H9 (cell line): ENCODE results near the gene HPSE. TPM values are rescaled to one million over a fixed set of nuclear protein-coding genes. Genes with fewer than 3 reads are reported as not detected.

Experiments used
- DNase-seq: peaks from one replicate; pipeline ENCODE4 v3.0.0-alpha.2; 2017
- H2AFZ ChIP-seq: one replicate; pipeline ENCODE4 v1.6.1; 2013; ENCODE audit warnings: mild to moderate bottlenecking, low read length, control low read depth, moderate library complexity
- H2AK5ac ChIP-seq: 2 replicates; pipeline ENCODE4 v1.6.1; 2013; ENCODE audit warnings: low read length, control low read depth, mixed read lengths; ENCODE audit not compliant: insufficient read length
- H2BK120ac ChIP-seq: one replicate; pipeline ENCODE4 v1.6.1; 2013; ENCODE audit warnings: low read depth, mild to moderate bottlenecking, low read length, control low read depth, inconsistent platforms; ENCODE audit not compliant: poor library complexity, severe bottlenecking
- H2BK12ac ChIP-seq: 2 replicates; pipeline ENCODE4 v1.6.1; 2013; ENCODE audit warnings: low read length, control low read depth, mixed read lengths, low read depth; ENCODE audit not compliant: insufficient read length
- H2BK15ac ChIP-seq: 2 replicates; pipeline ENCODE4 v1.6.1; 2013; ENCODE audit warnings: low read depth, low read length, control low read depth
- H2BK20ac ChIP-seq: one replicate; pipeline ENCODE4 v1.6.1; 2013; ENCODE audit warnings: low read depth, mild to moderate bottlenecking, low read length, control low read depth, inconsistent platforms; ENCODE audit not compliant: poor library complexity, severe bottlenecking
- H2BK5ac ChIP-seq: 2 replicates; pipeline ENCODE4 v1.6.1; 2013; ENCODE audit warnings: low read length, control low read depth, mixed read lengths; ENCODE audit not compliant: insufficient read length
- H3K14ac ChIP-seq: 2 replicates; pipeline ENCODE4 v1.6.1; 2013; ENCODE audit warnings: low read length, control low read depth; ENCODE audit not compliant: insufficient read depth
- H3K18ac ChIP-seq: 2 replicates; pipeline ENCODE4 v1.6.1; 2013; ENCODE audit warnings: low read depth, mild to moderate bottlenecking, mixed read lengths, low read length, control low read depth; ENCODE audit not compliant: insufficient read length
- H3K23ac ChIP-seq: 2 replicates; pipeline ENCODE4 v1.6.1; 2013; ENCODE audit warnings: low read length, control low read depth, mixed read lengths, low read depth; ENCODE audit not compliant: insufficient read length
- H3K23me2 ChIP-seq: 2 replicates; pipeline ENCODE4 v1.6.1; 2013; ENCODE audit warnings: low read depth, mild to moderate bottlenecking, mixed read lengths, low read length, control low read depth; ENCODE audit not compliant: insufficient read length, poor library complexity, severe bottlenecking
- H3K27ac ChIP-seq: 2 replicates; pipeline ENCODE4 v1.5.1; 2013; ENCODE audit warnings: low read length, control low read depth, mixed read lengths, low read depth; ENCODE audit not compliant: insufficient read length
- H3K27me3 ChIP-seq: 2 replicates; pipeline ENCODE4 v1.6.1; 2013; ENCODE audit warnings: low read length, control low read depth, inconsistent platforms; ENCODE audit not compliant: insufficient read depth
- H3K4ac ChIP-seq: 2 replicates; pipeline ENCODE4 v1.6.1; 2013; ENCODE audit warnings: low read depth, mild to moderate bottlenecking, control low read depth, inconsistent platforms, low read length, moderate library complexity
- H3K4me1 ChIP-seq: 2 replicates; pipeline ENCODE4 v1.6.1; 2013; ENCODE audit warnings: low read length, control low read depth, inconsistent platforms; ENCODE audit not compliant: insufficient read depth
- H3K4me2 ChIP-seq: 2 replicates; pipeline ENCODE4 v1.6.1; 2013; ENCODE audit warnings: low read length, control low read depth, mixed read lengths; ENCODE audit not compliant: insufficient read length, insufficient read depth
- H3K56ac ChIP-seq: 2 replicates; pipeline ENCODE4 v1.6.1; 2013; ENCODE audit warnings: low read depth, mild to moderate bottlenecking, mixed read lengths, low read length, control low read depth; ENCODE audit not compliant: insufficient read length
- H3K79me1 ChIP-seq: 2 replicates; pipeline ENCODE4 v1.6.1; 2013; ENCODE audit warnings: low read depth, mild to moderate bottlenecking, moderate library complexity, low read length, control low read depth, inconsistent platforms; ENCODE audit not compliant: insufficient read depth, poor library complexity, severe bottlenecking
- H3K79me2 ChIP-seq: 2 replicates; pipeline ENCODE4 v1.6.1; 2013; ENCODE audit warnings: low read length, control low read depth, inconsistent platforms; ENCODE audit not compliant: insufficient read depth
- H3K9ac ChIP-seq: 2 replicates; pipeline ENCODE4 v1.6.1; 2013; ENCODE audit warnings: low read length, control low read depth, mixed read lengths; ENCODE audit not compliant: insufficient read length; ENCODE audit errors: extremely low read depth
- H3K9me3 ChIP-seq: one replicate; pipeline ENCODE4 v1.6.1; 2013; ENCODE audit warnings: low read depth, low read length, inconsistent platforms; ENCODE audit not compliant: control insufficient read depth
- H3T11ph ChIP-seq: one replicate; pipeline ENCODE4 v1.6.1; 2013; ENCODE audit warnings: mild to moderate bottlenecking, low read length, control low read depth, inconsistent platforms
- H4K20me1 ChIP-seq: one replicate; pipeline ENCODE4 v1.6.1; 2013; ENCODE audit not compliant: control insufficient read depth, insufficient read length, insufficient read depth
- H4K5ac ChIP-seq: 2 replicates; pipeline ENCODE4 v1.6.1; 2013; ENCODE audit warnings: low read depth, mild to moderate bottlenecking, mixed read lengths, low read length, control low read depth; ENCODE audit not compliant: insufficient read length
- H4K8ac ChIP-seq: replicated peaks from 2 replicates; pipeline ENCODE4 v1.6.1; 2013; ENCODE audit warnings: low read length, control low read depth, mixed read lengths, low read depth; ENCODE audit not compliant: insufficient read length
- H4K91ac ChIP-seq: 2 replicates; pipeline ENCODE4 v1.6.1; 2013; ENCODE audit warnings: low read depth, mild to moderate bottlenecking, moderate library complexity, mixed read lengths, low read length, control low read depth; ENCODE audit not compliant: insufficient read length
- H3K27ac Mint-ChIP-seq, 3 experiments: 2 replicates in 2 of 3; 3 replicates in 1 of 3; pipeline ENCODE4 v1.8.0; 2020 to 2021; ENCODE audit warnings: mixed read lengths in 3 of 3, mild to moderate bottlenecking in 1 of 3, moderate library complexity in 1 of 3
- H3K27me3 Mint-ChIP-seq: 2 replicates; pipeline ENCODE4 v1.8.0; 2021; ENCODE audit warnings: low read depth, mild to moderate bottlenecking, moderate library complexity, mixed read lengths
- H3K36me3 Mint-ChIP-seq, 3 experiments: 2 replicates in 2 of 3; 3 replicates in 1 of 3; pipeline ENCODE4 v1.8.0; 2020 to 2021; ENCODE audit warnings: low read depth in 3 of 3, mixed read lengths in 3 of 3; ENCODE audit not compliant: insufficient read depth in 1 of 3
- H3K4me1 Mint-ChIP-seq, 2 experiments: 2 replicates each; pipeline ENCODE4 v1.8.0; 2020; ENCODE audit warnings: mixed read lengths in 2 of 2
- H3K4me3 Mint-ChIP-seq, 2 experiments: 2 replicates in 1 of 2; 3 replicates in 1 of 2; pipeline ENCODE4 v1.8.0; 2020 to 2021; ENCODE audit warnings: mild to moderate bottlenecking in 2 of 2, mixed read lengths in 2 of 2, moderate library complexity in 1 of 2
- H3K9me3 Mint-ChIP-seq, 2 experiments: 2 replicates in 1 of 2; 3 replicates in 1 of 2; pipeline ENCODE4 v1.8.0; 2020; ENCODE audit warnings: mild to moderate bottlenecking in 2 of 2, mixed read lengths in 2 of 2, moderate library complexity in 1 of 2
- CTCF ChIP-seq: fragments of 200-600 bp; sonication (generic); conservative IDR thresholded peaks from 3 replicates; pipeline ENCODE4 v1.8.0; 2021; ENCODE audit warnings: antibody characterized with exemption, mild to moderate bottlenecking
- WGBS: extraction: QIAGEN DNeasy Blood & Tissue Kit; methylation state at CpG from one replicate; pipeline ENCODE4 v1.1.7; 2013; ENCODE audit warnings: missing lambda C conversion rate, low lambda C conversion rate, mixed read lengths; ENCODE audit not compliant: insufficient read length; ENCODE audit errors: extremely low coverage; 5-methylcytosine and 5-hydroxymethylcytosine counted together
- total RNA-seq: library from RNA; stranded (reverse); gene quantifications from 2 replicates; pipeline ENCODE4 v1.2.1, GENCODE V29; 2021

The HPSE gene
- total RNA-seq, 1 experiment from 2014 or later, result 2.0 TPM

DNA sequence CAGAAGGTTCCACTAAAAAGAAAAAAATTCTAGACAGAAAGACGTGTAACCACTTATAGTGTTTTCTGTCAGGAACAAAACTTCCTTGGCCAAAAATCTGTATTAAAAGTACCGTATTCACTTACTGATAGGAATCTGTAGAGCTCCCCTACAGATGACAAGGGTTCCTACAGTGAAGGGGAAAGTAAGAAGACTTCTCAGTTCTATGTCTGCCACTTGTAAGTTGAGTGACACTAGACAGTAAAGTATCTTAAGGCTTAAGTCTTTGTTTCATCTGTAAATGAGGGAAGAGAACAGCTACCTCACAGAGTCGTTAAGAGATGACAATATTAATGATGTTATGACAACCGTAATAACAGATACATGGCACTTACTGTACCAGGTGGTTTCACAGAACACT, 53.3 kb downstream of the HPSE start:
- Histone ChIP-seq H3K9me3 (no peaks in the 10 kb centered on the region), H3K4me1 (no peaks in the 10 kb centered on the region), H4K8ac (no peak overlapping the region), H3K79me2 (no peaks in the 10 kb centered on the region), H3K23ac (no peak overlapping the region), H4K5ac (no peak overlapping the region), H3K9ac (no peak overlapping the region), H4K91ac (no peak overlapping the region), H2BK12ac (no peak overlapping the region), H3K27ac (no peak overlapping the region), H3K18ac (no peak overlapping the region), H3K79me1 (no peaks in the 10 kb centered on the region), H2BK20ac (no peak overlapping the region), H4K20me1 (no peaks in the 10 kb centered on the region), H2BK5ac (no peak overlapping the region), H2AFZ (no peak overlapping the region), H3K14ac (no peak overlapping the region), H2BK120ac (no peak overlapping the region), H3K27me3 (no peaks in the 10 kb centered on the region; the same call in 1 of the 2 replicates), H3T11ph (no peak overlapping the region), H3K56ac (no peak overlapping the region), H3K4ac (no peak overlapping the region), H3K4me2 (no peak overlapping the region), H2AK5ac (no peak overlapping the region), H2BK15ac (no peak overlapping the region), H3K23me2 (peaks cover 9% of the 10 kb centered on the region)
- Mint-ChIP-seq H3K4me1 (peaks cover 15 to 20% of the 10 kb centered on the region in 2 experiments), H3K27ac (no peak overlapping the region), H3K9me3 (no peaks in the 10 kb centered on the region), H3K36me3 (peaks cover 0 to 8% (median 4%) of the 10 kb centered on the region in 3 experiments; a peak in 5 of 7 replicates), H3K4me3 (no peak overlapping the region), H3K27me3 (peaks cover 16% of the 10 kb centered on the region)
- WGBS, result no CpG with 5 or more reads among the region's 4 CpGs
- DNase-seq, result no peak
- TF ChIP-seq CTCF, result no peak
